Glomerular visceral epithelial cell (primary cell): ENCODE data around the gene AFM.

Source experiments
- DNase-seq: peaks from one replicate; pipeline ENCODE4 v3.0.0-alpha.2; 2016; ENCODE audit errors: extremely low spot score

Gene AFM

DNA sequence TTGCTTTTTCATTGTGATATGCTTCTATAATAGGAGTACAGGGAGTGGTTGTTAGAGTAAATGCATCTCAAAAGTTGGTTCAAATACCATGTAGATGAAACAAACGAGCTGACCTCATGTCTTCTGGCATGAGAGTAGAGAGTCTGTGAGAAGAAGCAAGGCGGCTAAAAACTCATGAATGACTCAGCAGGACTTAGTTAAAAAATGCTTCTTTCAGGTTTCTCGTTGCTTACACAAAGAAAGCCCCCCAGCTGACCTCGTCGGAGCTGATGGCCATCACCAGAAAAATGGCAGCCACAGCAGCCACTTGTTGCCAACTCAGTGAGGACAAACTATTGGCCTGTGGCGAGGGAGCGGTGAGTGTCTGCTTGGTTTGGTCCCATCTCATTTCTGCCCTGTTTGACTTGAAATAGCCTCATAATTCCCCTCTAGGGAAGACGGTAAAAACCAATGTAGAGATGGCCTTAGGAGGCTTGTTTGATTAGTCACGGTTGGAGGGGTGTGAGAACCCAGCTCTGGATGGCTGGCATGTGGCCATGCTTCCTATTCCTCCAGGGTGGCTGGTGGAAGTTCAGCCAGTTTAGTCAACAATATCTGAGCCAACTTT, 31.0 kb upstream of the AFM start:
- DNase-seq: peak; percentile 83

DNA sequence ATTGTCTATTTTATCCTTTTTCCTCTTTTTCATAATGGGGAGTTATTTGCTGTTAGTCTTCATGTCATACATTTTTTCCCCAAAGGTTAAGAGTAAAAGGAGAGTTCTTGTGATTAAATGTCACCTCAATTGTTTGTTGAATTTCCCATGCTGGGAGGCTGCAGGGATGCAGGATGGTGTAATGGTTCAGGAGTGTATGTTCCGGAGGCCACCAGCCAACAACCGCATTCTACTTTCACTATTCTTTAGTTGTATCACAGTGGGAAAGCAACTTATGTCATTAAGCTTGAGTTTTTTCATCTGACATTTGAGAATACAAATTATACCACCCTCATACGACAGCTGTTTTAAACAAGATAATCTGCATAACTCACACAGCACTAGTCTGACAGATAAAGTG, 30.1 kb upstream of the AFM start:
- DNase-seq: no peak

DNA sequence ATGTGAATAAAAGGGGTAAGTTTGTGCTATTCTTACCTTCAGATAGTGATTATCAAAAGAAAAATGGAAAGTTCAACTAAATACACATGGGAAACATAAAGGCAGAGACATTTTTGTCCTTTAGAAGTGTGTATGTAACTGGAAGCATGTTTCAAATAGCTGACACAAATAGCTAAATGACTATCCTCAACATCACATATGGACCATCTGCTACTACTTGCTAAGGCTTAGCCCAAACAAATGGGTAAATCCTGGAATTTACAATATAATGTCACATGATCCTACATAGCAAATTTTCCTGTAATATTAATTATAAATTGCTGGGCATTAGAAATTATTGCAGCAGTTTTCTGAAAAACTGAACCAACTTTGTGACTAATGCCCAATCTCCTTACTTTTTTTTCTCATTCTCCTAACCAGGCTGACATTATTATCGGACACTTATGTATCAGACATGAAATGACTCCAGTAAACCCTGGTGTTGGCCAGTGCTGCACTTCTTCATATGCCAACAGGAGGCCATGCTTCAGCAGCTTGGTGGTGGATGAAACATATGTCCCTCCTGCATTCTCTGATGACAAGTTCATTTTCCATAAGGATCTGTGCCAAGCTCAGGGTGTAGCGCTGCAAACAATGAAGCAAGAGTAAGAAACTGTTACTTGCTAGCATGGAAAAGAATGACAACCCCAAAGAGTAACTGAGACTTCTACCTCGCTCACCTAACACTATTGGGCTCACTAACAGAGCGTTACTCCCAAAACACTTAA, 29.4 kb upstream of the AFM start:
- DNase-seq: no peak

DNA sequence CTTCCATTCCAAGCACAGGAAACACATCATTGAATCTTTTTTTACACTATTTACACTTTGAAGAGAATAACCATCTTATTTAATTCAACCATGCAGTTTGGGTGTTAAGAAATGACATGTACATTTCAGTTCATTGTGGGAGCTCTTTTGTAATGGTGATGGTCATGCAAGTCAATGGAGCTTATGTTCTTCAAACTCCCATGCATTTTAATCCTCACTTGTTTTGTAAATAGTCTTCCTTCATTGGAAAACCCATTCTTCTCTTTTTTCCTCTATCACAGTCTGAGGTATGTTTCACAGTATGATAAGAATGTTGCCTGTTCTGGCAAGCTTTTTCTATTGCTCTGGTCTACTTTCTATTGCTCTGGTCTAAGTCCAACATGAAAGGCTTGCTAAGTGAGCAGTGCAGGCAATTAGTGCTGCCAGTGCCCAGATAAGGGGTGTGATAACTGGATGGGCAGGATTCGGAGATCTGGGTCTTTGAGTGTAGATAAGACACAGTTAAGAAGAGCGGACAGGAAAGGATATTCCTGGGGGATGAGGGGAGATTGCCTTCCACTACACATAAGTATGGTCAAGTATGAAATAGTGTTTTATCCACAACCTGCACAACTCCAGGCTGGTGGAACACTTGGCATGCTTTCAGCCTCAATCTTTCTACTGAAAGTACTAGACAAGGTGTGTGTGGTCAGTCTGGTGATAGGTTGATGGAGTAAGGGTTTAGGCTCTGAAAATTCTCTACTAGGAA, 28.4 kb upstream of the AFM start:
- DNase-seq: no peak

DNA sequence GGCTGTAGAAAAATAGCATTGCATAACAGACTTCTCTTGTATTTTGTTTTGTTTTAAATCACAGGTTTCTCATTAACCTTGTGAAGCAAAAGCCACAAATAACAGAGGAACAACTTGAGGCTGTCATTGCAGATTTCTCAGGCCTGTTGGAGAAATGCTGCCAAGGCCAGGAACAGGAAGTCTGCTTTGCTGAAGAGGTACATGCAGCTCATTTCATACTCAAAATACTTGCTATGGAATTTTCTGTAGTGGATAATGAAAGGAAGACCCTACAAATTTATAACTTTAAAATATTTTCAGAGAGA, 27.9 kb upstream of the AFM start:
- DNase-seq: peak; percentile 21

DNA sequence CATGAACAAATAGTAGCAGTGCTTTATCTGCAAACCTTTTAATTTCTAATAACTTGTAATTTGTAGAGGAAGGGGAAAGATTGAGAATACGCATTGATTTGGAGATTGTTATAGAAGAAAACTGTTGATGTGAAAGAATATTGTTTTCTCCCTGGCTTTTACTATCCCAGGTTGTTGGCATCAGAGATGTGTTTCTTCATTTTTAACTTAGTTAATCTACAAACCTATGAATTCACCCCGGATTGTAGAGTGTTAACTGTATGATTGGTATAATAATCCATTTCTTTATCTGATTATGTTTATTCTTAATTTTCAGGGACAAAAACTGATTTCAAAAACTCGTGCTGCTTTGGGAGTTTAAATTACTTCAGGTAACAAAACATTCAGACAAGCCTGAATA, 26.6 kb upstream of the AFM start:
- no peak for DNase-seq

DNA sequence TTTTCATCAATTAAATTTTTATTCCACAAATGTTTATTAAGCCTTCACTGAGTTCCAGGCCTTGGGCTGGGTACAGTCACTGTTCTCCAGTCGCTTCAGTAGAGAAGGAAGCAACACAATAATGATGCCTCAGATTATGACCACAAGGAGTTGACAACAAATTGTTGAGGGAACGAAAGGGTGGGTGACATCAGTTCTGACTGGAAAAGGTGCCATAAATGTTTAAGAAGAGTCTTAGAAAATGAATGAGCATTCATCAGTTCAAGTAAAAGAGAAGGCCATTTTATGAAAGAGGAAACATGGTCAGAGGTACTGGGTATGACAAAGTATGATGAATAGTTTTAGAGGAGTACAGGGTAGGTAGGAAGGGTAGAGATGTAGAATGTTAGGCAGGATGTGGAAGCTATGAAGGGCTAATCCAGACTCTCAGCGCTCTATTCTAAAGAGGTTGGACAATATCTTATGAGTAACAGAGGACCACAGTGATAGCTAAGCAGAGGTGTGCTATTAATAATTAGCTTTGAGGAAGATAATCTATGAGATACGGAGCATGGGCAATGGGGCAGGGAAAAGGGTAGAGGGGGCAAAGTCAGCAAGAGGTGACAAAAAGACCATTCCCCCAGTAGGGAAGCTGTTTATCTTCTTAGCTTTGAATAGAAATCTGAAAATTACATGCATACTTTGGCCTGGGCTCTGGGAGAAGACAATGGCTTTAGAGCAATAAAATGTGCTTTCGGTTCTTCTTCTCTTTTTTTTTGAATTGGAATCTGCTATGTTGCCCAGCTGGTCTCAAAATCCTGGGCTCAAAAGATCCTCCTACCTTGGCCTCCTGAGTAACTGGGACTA, 25.1 kb upstream of the AFM start:
- DNase-seq: no peak

DNA sequence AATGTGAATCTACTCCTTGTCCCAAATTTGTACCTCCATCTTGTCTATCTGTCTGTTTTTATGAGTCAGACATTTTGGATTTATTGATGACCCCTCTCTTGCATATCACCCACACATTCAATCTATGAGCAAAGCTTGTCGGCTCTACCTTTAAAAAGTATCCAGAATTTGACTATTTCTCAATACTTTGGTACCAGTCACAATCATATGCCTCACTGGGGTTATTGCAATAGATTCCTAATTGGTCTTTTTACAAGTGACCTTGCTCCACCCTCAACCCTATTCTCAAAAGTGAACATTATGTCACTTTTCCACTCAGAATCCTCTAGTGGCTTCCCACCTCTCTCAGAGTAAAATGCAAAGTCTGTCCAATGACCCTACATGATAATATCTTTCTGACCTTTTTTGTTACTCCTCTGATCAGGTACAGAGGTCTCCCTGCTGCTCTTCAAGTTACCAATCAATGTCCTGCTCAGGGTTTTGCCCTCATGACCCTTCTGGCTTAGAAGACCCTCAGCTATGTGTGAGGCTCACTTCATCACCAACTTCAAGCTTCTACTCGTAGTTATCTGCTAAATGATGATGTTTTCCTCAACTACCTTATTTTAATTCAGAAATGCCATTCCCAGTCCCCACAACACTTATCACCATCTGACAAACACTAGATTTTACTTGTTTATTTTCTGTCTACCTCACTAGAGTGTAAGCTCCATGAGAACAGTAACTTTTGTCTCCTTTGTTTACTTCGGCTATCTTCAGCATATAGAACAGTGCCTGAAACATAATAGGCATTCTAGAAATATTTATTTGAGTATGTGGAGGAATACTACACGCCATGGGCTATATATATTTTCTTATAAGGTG, 23.1 kb upstream of the AFM start:
- no peak for DNase-seq

DNA sequence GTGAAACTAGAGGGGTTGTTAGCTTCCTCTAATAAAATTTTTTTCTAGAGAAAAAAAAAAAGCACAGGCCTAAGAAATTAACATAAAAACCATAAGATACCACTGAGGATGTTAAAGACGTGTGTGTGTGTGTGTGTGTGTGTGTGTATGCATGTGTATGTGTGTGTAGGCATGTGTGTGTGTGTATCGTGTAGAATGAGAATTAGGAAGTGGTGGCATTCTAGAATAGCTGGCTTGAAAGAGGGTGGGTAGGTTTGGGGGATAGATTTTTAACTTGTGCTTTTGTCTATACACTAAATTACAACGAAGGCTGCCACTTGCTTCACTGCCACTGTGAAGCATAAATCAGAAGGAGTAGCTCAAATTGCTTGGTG, 22.5 kb upstream of the AFM start:
- DNase-seq: no peak

DNA sequence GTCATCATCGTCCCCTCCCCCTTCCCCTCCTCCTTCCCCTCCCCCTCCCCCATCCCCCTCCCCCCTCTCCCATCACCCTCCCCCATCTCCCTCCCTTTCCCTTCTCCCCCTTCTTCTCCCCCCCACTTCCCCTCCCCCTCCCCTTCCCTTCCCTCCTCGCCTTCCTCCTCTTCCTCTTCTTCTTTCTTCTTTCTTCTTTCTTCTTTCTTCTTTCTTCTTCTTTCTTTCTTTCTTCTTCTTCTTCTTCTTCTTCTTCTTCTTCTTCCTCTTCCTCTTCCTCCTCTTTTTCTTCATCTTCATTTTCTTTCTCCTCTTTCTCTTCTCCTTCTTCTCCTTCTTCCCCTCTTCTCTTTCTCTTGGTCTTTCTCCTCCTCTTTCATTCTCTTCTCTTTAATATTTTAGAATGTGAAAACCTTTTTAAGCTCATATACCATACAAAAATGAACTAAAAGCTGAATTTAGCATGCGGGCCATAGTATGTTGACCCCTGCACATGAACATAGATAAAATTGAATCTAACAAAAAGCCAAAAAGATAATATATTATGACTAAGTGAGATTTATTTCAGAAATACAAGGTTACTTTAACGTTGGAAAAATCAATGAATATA, 20.5 kb upstream of the AFM start:
- DNase-seq: no peak

DNA sequence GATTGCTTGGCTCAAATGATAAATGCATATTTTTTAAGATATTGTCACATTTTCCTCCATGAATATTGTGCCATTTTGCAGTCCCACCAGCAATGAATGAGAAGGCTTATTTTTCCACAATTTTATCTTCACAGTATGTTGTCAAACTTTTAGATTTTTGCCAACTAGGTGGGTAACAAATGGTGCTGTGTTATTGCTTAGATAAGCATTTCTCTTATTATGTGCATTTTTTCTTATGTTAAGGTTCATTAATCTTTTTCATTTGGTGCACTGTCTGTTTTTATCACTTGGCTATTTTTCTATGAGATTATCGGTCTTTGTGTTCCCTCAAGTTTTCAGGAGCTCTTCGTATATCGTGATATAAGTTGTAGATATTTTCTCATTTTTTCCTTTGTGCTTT, 13.4 kb upstream of the AFM start:
- no peak for DNase-seq

DNA sequence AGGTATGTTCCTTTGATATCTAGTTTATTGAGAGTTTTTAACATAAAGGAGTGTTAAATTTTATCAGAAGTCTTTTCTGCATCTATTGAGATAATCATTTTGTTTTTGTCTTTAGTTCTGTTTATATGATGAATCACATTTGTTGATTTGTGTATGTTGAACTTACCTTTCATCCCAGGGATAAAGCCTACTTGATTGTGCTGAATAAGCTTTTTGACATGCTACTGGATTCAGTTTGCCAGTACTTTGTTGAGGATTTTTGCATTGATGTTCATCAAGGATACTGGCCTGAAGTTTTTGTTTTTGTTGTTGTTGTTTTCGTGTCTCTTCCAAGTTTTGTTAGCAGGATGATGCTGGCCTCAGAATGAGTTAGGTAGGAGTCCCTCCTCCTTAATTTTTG, 10.8 kb upstream of the AFM start:
- no peak for DNase-seq

DNA sequence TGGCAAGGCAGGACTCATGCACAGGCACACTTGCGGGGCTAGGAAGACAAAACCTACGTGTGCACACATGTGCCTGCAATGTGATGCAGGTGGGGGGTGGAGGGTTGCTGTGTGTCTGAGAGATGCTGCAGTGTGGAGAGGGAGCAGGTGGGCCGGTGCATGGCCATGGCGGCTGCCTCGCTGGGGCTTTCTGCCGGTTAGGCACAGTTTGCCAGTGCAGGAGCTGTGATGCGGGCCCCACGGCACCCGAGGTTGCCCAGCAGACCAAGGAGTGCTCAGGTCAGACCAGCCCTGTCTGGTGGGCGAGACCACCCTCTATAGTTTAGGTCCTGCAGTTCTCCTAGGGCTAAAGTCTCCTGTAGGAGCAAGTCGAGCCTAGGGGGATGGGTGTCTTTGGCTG, 4.4 kb upstream of the AFM start:
- no peak for DNase-seq

DNA sequence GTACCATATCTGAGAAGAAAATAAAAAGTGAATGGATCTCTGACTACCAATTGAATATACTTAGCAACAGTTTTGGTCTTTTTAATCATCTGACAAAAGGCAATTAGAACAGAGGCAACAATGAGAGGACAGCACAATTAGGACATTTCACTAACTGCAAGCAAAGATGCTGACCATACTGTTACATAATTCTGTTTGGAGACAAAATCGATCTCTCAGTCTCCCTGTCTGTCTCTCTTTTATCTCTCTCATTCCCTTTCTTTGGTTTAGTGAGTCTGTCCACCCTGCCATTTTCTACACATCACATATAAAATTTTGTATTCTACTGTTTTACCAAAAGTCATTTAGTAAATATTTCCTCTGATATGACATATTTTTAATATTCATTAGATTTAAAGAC, 2.2 kb upstream of the AFM start:
- DNase-seq: no peak

DNA sequence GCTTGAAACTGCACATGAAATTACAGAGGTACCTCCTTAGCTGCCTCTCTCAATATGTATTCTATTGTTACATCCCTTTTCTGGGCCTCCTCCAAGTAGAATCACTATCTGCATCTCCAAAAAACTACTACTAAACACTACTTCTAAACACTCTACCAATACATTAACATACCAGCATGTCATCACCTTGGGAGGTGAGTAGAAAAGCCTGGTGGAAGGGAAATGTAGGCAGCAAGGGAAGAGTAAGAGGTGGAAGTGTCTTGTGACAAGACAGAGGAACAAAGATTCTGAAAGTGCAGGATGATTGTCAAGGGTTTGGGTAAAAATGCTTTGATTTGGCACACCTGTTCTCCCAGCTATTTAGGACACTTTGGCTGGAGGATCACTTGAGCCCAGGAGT, 3.5 kb downstream of the AFM start:
- DNase-seq: no peak

DNA sequence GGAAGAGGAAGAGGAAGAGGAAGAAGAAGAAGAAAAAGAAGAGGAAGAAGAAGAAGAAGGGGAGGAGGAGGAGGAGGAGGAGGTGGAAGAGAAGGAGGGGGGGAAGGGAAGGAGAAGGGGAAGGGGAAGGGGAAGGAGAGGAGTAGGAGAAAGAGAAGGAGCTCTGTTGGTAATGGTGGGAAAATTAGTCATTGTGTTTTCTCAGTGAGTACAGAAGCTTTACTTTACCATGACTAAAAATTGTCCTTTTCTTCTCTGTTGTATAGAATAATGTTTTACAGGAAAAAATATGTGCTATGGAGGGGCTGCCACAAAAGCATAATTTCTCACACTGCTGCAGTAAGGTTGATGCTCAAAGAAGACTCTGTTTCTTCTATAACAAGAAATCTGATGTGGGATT, 4.1 kb downstream of the AFM start:
- no peak for DNase-seq

DNA sequence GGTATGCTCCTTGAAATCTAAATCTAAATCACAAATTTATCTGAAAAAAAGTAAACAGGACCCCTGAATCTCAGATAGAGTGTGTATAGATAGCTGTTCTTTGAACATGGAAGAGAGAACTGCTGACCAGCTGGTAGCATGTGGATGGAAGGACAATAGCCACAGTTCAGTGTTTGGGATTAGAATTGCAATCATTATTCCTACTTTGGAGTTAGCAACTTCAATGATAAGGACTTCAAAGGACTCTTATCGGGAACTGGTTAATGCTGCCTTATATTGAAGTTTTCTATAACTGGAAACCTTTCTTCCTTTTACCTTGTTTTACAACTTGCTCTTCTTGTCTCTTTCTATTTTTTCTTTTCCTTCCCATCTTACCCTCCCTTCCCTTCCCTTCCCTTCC, 5.0 kb downstream of the AFM start:
- DNase-seq: no peak

DNA sequence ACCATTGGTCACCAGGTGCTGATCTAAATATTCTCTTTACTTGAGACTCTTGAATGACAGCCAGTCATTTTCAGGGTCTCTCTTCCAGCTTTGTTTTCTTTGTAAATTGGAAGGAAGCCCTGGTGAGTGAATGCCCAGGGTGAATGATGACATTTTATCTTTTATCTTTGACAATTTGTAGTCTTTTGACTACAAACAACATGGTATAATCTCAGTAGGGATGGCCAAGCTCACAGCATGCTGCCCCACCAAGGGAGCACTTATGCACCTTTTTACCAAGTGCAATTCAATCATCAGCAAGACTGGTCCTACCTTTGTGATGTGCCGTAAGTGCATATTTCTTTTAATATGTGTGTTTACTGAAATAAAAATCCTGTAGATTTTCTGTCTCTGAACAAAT, 5.7 kb downstream of the AFM start:
- no peak for DNase-seq

DNA sequence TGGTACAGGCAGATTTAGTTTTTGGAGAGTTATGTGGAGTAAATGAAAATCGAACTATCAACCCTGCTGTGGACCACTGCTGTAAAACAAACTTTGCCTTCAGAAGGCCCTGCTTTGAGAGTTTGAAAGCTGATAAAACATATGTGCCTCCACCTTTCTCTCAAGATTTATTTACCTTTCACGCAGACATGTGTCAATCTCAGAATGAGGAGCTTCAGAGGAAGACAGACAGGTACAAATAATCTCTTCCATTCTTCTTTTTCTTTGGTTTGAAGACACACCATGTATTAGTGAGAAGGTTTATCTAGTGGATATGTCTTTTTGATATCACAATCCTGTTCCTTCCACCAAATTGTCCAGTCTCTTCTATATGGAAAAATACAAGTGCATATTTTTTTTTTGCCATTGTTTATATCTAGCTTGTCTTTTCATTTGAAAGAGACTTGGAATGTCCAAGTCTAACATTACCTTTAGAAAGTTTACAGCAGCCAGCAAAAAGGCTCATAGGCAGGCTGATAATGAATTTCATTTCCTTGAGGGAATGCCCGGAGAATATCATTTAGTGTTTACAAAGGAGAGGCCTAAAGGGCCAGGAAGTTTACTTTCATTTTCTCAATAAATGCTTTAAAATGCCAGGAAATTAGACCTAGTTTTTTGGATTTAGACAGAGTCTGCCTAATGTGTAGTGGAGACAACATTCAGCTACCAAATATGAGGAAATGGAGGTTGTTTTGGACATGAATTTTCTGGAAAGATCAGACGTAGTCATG, 18.6 kb downstream of the AFM start:
- no peak for DNase-seq

DNA sequence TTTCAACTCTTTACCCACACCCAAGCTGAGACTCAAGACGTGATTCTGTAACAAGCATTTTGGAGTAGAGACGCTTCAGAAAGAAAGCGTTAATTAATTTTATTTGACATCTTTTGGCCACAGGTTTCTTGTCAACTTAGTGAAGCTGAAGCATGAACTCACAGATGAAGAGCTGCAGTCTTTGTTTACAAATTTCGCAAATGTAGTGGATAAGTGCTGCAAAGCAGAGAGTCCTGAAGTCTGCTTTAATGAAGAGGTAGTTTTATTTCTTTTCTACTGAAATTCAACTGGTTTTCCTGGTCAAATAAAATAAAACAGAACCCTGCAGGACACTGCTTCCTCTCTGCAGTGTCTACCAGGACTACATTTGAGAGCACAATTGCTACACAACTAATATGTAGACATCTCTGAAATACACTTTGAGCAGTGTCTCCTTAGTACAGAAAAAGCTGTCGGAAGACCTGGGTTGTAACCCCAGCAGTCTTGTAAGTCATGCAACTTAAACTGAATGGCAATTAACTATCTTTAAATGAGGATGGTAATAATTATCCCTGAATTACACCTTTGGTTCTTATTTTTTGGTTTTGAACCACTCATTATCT, 20.2 kb downstream of the AFM start:
- DNase-seq: no peak
